Activated CD8-positive, alpha-beta memory T cell treated with anti-CD3 and anti-CD28 coated beads, Interleukin-2, amount 50 U/mL, for 24 hours (primary cell): ENCODE results near the gene PJA2.
A peak's percentile ranks its signal among the peaks of the same experiment; 100 is the strongest.

Experiments
- DNase-seq: peaks from one replicate; pipeline ENCODE4 v3.0.0-alpha.2; 2020; ENCODE audit errors: extremely low read depth

Gene PJA2

GRCh38 chr5:109408991-109409843, 557 bp downstream of the PJA2 start:
- peak; percentile 68 for DNase-seq

GRCh38 chr5:109407913-109408312, 1.9 kb downstream of the PJA2 start:
- no peak for DNase-seq

- no peak for DNase-seq
These were observed 3.1 kb downstream of the PJA2 start for GRCh38 chr5:109406719-109407118.

GRCh38 chr5:109404428-109404960, 5.3 kb downstream of the PJA2 start:
- no peak for DNase-seq

DNA sequence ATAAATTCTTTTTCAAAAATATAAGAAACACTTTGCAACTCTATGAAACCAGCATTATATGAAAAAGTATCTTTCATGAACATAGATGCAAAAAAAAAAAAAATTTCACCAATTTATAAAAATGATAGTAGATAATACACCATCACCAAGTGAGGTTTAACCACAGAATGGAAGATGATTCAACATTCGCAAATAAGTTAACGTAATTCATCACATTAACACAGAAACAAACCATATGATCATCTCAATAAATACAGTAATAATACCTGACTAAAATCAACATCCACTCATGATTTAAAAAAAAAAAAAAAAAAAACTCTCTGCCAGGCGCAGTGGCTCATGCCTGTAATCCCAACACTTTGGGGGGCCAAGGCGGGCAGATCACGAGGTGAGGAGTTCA, 6.3 kb downstream of the PJA2 start:
- no peak for DNase-seq

- DNase-seq = no peak
These were observed 10.5 kb downstream of the PJA2 start for GRCh38 chr5:109399092-109399759.

DNA sequence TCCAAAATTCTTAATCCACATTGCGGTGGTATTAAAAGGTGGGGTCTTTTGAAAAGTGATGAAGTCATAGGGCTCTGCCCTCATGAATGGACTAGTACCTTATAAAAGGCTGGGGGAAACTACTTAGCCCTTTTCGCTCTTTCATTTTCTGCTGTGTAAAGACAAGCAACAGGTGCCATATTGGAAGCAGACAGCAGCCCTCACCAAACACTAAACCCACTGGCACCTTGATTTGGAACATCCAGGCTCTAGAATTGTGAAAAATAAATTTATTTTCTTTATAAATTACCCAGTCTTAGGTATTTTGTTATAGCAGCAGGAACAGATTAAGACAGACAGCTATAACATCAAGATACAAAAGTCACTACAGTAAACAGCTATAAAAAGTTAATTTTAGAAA, 12.8 kb downstream of the PJA2 start:
- DNase-seq = no peak

GRCh38 chr5:109394806-109395205, 15.0 kb downstream of the PJA2 start:
- no peak for DNase-seq

GRCh38 chr5:109390188-109390587, 19.6 kb downstream of the PJA2 start:
- DNase-seq = no peak

DNA sequence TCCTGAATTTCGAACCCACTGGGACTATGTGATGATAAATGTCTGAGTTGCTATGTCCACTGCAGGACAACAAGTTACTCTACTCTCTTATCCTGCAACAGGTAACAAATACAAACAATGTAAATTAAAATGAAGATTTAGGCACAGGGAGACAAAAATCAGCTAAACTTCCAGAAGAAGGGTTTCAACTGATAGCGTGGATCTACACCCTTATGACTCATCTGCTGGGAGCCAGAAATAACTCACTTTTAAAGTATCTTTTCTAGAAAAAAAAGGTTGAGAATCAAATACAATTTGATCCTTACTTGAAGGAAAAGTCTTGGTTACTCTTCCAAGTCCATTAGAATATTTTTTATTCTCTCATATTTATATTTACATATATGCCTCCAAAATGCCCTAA, 21.4 kb downstream of the PJA2 start:
- no peak for DNase-seq

DNA sequence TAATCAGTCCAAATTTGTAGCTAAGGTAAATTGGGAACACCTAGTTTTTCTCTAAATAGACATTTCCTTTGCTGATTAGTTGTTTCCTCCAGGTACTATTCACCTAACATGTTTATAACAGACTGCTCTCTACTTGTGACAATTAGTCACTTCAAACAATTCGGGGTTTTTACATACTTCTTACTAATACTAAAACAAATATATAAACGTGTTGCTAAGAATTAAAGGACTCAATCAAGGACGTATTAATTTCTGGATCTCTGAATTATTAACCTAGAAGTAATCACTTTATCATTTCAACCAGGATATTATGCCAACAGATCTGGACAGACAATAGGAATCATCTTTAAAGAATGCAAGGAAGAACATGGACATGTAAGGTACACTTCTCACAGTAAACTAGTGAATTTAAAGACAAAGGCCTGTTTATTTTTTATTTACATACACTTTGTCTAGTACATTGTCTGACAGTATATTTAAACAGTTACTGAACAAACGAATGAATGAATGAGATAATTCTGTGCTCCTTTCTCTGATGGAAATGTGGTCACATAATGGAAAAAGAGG, 22.3 kb downstream of the PJA2 start:
- DNase-seq = no peak

GRCh38 chr5:109378095-109378494, 31.7 kb downstream of the PJA2 start:
- DNase-seq = no peak

- no peak for DNase-seq
These were observed 35.1 kb downstream of the PJA2 start for GRCh38 chr5:109374625-109375024.

DNA sequence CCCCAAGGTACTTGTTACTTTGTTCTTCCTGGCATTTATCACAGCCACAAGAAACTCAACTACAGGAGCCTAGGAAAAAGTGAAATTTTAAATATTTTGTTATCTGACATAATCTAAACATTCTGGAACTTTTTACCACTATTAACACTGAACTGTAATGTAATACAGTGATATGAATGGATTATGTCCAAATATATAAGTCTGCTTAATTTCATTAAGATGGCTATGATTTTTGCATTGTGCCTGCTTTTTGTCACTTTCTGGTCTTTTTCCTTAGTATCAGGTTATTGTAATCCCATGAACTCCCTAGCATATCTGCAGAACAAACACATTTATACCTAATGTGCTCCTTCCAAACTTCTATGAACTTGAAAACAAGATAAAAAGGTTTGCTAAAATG, 35.8 kb downstream of the PJA2 start:
- DNase-seq = no peak

DNA sequence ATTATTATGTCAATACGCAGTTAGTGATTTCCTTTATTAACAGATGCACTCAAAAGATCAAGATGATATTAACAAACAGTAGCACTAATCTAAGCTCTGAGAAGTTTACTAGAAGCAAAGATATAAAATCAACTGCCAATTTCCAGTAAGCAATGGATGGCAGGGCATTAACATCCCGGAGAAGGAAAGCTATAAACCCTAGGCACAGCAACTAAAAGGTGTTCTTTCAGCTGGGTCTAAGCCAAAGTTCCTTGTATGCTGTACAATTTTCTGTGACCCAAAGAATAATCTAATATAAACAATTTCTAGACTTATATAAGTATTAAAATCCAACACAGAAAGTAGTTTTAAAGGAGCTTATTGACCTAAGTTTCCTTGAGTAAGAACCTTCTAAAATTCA, 39.4 kb downstream of the PJA2 start:
- DNase-seq = no peak

- DNase-seq = no peak
These were observed 44.1 kb downstream of the PJA2 start for GRCh38 chr5:109365653-109366052.

- DNase-seq = no peak
These were observed 44.8 kb downstream of the PJA2 start for GRCh38 chr5:109364977-109365376.

DNA sequence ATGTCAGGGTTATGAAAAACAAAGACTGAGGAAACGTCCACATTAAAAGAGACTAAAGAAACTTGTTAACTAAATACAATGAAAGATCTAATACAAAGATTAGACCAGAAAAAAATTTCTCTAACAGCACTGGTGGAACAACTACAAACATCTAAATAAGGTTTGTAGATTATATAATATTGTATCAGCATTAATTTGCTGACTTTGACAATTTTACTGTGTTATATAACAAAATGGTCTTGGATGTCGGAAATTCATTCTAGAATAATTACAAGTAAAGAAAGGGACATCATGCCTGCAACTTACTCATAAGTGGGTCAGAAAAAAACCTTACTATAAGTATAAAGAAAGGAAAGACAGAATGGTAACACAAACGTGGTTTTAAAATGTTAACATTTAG, 50.1 kb downstream of the PJA2 start:
- DNase-seq = no peak

- no peak for DNase-seq
These were observed 52.0 kb downstream of the PJA2 start for GRCh38 chr5:109357807-109358206.

DNA sequence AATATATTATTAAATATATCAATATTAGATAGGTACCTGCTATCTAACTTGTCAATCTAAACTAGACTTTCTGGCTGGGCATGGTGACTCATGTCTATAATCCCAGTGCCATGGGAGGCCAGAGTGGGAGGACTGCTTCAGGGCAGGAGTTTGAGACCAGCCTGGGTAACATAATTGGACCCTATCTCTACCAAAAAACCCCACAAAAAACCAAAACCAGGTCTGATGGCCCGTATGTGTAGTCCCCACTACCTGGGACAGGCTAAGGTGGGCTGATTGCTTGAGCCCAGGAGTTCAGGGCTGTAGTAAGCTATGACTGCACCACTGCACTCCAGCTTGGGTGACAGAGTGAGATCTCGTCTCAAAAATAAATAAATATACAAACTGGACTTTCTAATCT, 55.0 kb downstream of the PJA2 start:
- DNase-seq = no peak

DNA sequence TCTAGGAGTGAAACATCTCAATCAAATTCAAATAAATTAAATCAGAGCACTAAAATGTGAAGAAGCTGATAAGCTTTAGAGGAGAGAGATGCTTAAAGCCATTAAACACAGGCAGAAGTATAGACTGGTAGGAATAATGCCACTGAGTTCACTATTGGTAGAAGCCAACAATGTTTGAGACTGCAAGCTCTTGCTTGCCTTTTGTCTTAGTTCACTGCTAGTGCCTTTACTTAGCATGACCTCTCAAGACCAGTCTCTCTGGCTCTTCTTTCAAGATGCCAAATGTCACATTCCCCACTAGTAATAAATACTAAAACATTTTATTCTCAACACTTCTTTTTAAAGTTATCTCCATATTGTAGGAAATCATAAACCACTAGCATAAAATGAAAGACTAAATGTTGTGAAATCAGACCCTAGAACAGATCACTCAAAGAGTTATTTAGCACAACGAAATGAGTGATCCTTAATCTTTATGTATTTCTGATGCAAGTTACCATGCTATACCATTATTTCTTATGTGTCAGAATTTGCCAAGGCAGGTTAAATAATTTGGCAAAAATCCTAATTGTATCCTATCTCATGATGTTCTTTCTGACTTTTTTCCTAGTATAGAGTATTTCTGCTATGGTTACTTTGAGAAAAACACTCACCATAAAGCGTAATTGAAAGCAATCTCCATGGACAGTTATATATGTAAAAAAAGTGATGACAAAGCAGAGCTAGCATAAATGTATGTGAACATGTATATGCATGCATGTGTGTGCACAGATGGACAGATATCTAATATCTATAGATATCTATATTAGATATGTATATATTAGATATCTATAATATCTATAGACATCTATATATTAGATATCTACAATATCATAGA, 57.5 kb downstream of the PJA2 start:
- DNase-seq = no peak
